Stimulated activated CD4-positive, alpha-beta T cell treated with anti-CD3 and anti-CD28 coated beads, TNF-alpha, amount 100 ng/mL, for 48 hours (primary cell): ENCODE results near the gene ZNF80.
A peak's percentile ranks its signal among the peaks of the same experiment; 100 is the strongest.
"Not testable (repeated sequence)": the region's sequence is repeated elsewhere in the genome, so short reads cannot be mapped to it uniquely, and the experiment has no call there.

Experiments used
- DNase-seq, 3 donors: peaks; one replicate each; pipeline ENCODE4 v3.0.0-alpha.2; 2020; ENCODE audit warnings: low read depth in 3 of 3

Gene ZNF80

DNA sequence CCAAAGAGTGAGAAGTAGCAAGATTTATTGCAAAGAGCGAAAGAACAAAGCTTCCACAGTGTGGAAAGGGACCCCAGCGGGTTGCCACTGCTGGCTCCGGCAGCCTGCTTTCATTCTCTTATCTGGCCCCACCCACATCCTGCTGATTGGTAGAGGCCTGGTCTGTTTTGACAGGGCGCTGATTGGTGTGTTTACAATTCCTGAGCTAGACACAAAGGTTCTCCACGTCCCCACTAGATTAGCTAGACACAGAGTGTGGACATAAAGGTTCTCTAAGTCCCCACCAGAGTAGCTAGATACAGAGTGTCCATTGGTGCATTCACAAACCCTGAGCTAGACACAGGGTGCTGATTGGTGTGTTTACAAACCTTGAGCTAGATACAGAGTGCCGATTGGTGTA, at the start of gene ZNF80:
TSS of gene ZNF80 (minus strand) at position 101 of the 400 bp plus-strand sequence. CDS start 504 bp downstream, outside the sequence.
- not testable (repeated sequence) for DNase-seq

DNA sequence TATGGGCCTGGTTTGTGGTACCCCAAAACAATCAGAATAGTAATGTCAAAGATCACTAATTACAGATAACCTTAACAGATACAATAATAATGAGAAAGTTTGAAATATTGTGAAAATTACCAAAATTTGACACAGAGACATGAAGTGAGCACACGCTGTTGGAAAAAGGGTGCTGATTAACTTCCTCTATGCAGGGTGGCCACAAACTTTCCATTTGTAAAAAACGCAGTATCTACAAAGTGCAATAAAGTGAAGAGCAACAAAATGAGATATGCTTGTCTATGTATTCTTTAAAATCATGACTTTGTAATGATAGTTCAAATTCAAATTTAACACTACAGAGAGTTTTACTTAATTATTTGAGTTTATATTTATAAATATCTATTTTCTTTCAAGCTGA, 48.9 kb upstream of the ZNF80 start:
- DNase-seq, result no peak

DNA sequence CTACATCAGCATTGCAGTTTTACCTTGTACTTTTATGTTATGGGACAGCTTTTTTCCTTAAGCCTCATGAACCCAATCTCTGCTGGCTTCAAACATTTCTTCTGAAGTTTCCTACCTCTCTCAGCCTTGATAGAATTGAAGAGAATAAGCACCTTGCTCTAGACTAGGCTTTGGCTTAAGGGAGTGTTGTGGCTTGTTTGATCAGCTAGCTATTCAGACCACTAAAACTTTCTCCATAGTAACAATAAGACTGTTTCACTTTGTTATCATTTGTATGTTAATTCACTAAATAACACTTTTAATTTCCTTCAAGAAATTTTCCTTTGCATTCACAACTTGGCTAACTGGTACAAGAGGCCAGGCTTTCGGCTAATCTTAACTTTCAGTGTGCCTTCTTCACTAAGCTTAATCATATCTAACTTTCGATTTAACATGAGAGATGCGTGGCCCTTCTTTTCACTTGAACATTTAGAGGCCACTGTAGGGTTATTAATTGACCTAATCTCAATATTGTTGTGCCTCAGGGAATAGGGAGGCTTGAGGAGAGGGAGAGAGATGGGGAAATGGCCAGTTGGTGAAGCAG, 48.4 kb upstream of the ZNF80 start:
- DNase-seq, result no peak

DNA sequence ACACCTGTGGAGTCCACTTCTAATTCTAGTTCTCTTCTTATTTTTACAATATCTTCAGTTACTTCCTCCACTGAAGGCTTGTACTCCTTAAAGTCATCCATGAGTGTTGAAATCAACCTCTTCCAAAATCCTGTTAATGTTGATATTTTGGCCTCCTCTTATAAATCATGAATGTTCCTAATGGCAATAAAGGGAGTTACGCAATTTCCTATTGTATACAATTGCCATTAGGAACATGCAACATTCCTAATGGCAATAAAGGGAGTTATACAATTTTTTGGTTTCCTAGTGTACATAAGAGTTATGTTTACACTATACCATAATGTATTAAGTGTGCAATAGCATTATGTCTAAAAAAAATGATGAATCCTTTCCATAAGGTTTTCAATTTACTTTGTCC, 47.3 kb upstream of the ZNF80 start:
- DNase-seq, result no peak

DNA sequence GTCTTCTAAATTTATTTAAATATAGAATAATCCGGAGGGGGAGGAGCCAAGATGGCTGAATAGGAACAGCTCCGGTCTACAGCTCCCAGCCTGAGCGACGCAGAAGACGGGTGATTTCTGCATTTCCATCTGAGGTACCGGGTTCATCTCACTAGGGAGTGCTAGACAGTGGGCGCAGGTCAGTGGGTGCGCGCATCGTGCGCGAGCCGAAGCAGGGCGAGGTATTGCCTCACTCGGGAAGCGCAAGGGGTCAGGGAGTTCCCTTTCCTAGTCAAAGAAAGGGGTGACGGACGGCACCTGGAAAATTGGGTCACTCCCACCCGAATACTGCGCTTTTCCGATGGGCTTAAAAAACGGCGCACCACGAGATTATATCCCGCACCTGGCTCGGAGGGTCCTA, 39.5 kb upstream of the ZNF80 start:
- not testable (repeated sequence) for DNase-seq

DNA sequence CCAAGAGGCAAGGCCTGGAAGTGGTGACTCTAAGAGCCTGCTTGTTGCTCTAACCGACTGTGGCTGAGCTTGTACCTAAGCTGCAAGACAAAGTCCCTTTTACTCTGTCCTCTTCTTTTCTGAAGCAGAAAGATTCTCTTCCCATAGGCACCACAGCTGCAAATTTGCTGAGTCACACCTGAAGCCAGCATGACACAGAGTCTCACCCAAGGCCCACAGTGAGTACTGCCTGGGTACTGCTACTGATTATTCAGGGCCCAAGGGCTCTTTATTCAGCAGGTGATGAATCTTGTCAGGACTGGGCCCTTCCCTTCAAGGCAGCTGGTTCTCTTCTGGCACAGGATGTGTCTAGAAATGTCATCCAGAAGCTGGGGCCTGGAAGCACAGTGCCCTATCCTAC, 37.6 kb upstream of the ZNF80 start:
- DNase-seq, result no peak

DNA sequence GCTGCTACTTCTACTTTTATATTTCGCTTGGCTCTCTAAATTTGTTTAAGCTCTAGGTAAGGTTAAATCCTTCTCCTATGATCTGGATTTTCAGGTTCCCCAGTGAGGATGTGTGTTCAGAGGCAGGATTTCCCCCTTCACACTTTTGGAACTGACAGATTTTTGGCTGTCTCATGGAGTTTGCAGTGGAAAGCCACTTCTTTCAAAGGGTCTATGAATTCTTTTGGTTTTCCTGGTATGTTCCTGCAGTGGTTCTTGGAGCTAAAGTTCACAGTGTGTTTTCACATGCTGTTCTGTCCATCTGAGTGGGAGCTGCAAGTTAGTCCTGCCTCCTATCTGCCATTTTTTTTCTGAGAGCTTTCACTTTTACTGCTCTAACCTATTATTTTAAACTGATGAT, 34.9 kb upstream of the ZNF80 start:
- no peak for DNase-seq

DNA sequence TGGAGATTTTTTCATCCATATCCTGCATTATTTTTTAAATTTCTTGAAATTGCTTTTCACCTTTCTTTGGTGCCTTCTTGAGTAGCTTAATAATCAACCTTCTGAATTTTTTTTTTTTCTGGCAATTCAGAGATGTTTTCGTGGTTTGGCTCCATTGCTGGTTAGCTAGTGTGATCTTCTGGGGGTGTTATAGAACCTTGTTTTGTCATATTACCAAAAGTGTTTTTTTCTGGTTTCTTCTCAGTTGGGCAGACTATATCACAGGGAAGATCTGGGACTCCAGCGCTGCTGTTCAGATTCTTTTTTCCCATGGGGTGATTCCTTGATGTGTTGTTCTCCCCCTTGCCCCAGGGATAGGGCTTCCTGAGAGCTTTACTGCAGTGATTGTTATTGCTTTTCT, 32.6 kb upstream of the ZNF80 start:
- DNase-seq, result no peak

DNA sequence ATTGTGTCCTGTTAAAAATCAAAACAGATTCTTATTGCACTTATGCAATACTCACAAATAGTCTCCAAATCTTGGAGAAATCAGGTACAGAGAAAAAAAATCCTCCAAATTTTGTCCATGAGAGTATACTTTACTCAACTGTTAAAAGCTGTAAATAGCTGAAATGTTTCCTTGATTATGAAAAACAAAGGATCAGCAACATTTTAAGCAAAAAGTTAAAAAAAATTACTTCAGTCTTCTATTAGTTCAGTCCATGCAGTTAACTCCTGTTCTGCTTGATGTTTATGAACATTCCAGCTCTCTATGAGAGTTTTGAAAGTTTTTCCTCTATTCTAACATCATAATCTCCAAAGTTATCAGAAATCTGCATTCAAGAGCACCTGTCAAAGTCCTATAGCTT, 22.8 kb upstream of the ZNF80 start:
- DNase-seq, result no peak

DNA sequence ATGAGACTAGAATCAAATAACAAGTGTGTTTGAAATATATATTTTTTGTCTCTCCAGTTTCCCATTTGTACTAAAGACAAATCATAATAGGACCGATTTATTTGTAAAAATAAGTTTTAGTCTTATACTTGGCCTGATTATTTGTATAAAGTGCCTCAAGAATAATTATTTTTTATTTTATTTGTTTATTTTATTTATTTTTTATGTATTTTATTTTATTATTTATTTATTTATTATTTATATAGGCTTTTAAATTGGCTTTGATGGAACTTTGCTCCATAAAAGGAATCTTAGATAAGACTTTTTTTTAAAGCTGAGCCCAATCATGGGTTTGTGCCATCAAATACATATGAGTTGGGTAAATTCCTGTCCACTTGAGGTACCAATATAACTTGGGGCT, 22.2 kb upstream of the ZNF80 start:
- DNase-seq, result no peak

DNA sequence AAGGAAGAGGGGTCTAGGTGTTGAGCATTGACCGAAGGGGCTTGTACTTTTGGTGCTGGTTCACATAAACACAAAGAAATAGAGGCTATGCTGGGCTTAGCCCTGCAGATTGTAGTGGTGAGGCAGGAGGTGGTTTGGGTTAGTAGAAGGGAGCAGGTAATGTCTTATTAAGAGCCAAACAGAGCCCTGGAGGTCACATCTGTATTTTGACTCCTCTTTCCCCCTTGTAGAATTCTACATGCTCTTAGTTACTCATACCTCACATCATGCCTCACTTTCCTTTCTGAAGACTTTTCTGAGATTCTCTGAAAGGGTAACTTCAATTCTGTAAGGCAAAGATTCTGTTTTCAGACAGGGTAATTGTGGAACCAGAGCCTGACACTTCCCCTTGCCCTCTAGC, 16.1 kb upstream of the ZNF80 start:
- DNase-seq, result no peak

DNA sequence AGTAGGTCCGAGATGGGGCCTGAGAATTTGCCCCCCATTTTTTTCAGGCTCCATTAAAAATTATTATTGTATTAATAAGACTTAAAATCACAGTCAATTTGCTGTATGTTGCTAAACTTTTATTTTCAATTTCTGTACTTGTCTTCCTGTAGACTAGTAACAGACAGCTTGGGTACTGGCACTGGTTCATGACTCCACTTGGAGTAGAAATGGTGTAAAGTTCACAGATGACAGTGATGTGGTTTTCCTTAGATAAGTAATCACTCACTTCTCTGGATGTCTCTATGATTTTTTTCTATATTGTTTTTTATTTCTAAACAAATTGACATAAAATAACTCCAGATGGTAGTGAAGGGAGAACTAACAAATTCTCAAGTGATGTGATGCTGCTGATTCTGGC, 15.6 kb upstream of the ZNF80 start:
- no peak for DNase-seq

DNA sequence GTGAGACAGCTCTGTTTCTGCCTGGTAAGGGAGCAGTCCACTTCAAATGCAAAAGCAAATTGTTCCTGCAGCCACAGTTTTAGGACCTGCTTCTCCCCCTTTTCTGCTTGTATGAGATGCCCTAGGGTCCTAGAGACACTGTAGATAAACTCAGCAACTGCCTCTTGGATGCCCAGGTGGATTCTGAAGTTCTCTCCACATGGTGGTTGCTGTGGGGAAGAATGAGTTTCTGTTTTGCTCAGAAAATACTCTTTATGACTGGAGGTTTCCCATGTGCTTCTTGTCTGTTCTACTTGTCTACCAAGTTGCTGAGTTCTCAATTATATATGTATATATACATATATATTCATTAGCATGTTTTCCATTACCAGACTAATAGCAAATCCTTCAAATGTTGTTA, 5.6 kb upstream of the ZNF80 start:
- DNase-seq, result no peak

DNA sequence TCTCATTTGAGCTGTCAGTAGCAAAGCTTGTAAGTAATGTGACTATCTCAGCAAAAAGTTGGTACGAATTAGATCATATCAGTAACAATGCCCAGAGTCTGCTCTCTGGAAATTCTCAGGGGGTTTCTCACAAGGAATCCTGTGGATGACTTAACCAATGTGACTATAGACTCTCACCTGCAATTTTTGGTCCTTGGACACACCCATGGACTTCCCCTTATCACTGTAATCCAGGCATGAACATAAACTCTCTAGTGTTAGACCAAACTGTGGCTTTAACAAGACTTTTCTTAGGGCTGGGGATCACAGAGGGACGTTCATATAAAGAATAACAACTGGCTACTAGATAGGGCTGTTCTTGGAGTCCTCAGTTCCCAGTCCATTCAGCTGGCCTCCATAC, 3.9 kb upstream of the ZNF80 start:
- no peak for DNase-seq

DNA sequence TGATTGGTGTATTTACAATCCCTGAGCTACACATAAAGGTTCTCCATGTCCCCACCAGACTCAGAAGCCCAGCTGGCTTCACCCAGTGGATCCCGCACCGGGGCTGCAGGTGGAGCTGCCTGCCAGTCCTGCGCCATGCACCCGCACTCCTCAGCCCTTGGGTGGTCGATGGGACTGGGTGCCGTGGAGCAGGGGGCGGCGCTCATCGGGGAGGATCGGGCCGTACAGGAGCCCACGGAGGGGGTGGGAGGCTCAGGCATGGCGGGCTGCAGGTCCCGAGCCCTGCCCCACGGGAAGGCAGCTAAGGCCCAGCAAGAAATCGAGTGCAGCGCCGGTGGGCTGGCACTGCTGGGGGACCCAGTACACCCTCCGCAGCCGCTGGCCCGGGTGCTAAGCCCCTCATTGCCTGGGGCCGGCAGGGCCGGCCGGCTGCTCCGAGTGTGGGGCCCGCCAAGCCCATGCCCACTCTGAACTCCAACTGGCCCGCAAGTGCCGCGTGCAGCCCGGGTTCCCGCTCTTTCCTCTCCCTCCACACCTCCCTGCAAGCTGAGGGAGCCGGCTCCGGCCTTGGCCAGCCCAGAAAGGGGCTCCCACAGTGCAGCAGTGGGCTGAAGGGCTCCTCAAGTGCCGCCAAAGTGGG, 888 bp upstream of the ZNF80 start:
- DNase-seq, result not testable (repeated sequence)

DNA sequence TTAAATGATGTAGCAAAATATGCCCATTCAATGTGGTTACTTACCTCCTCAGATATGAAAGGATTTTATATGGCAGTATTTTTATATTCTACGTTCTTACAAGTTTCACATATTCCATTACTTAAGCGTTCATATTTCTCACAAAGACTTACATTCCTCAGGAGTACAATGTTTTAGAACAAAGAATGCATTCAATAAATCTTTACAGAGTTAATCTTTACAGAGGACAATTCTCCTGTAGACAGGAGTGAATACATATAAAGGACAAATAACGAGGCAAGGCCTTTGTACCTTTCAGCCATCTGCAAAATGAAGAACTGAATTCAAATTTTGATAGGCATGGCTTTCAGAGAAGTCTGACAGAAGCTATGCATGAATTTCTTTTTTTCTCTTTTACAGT, 1.9 kb downstream of the ZNF80 start:
- DNase-seq, result no peak

DNA sequence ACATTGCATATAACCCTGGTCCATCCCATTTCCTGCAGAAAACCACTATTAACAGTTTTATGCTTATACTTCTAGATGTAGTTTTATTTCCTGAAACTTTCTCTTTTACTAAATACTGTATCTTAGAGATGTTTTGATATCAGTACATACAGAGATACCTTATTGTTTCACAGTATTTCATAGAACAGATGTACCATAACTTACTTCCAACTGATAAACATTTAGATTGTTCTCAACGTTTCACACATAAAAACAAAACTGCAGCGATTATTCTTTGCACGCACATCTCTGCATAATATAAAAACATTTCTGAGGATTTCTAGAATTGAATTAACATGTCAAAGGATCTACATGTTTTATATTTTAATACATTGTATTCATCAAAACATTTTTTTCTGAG, 2.6 kb downstream of the ZNF80 start:
- no peak for DNase-seq

DNA sequence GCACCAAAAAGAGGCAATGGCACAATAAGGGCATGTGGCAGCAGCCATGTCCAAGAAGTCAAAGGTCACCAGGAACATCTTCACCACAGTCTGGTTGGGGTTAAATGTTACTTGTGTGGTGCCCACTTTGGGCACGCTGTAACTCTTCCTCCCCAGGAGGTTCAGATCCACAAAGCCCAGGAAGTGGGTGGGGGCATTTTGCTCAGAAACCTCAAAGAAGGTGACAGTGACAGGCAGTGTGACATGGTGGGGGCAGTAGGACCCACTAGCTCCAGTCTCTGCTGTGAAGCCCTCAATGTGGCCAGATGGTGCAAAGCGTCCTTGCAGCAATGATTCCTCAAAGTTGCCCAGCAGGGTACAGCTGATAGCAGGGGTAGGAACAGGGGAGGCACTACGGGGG, 5.8 kb downstream of the ZNF80 start:
- DNase-seq, result no peak

DNA sequence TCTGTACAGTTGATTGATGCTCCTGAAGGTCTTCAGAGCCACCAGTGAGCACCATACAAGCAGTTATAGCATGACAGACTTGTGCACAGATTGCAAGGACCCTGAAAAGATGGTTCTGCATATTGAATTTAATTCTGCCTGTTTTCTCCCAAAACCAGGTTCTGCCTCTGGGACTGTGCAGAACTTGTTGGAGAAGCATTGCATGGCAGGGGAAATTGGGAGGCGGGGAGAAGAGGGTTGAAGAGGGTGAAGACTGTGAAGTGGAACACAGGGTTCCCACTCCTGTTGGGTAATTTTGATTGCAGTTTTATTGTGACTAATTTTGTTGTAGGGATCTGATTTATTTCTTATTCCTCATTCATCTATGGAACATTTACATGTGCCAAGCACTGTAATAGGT, 10.3 kb downstream of the ZNF80 start:
- DNase-seq, result no peak

DNA sequence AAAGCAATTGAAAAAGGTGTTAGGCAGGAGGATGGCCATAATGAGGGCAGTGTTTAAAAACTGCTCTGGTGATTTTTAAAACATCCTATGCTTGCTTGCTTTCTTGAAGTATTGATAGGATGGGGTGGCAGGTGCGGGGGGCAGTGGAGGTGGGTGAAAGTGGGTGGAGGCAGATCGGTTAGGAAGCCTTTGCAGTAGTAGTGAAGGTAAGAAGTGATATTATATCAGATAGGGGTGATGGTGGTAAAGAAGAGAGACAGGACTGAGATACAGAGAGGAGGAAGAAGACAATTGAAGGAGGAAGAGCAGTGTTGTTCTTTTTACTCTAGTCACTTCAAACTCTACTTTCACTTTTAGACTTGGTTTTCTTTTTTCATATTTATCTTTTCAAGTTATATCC, 11.1 kb downstream of the ZNF80 start:
- DNase-seq, result no peak

DNA sequence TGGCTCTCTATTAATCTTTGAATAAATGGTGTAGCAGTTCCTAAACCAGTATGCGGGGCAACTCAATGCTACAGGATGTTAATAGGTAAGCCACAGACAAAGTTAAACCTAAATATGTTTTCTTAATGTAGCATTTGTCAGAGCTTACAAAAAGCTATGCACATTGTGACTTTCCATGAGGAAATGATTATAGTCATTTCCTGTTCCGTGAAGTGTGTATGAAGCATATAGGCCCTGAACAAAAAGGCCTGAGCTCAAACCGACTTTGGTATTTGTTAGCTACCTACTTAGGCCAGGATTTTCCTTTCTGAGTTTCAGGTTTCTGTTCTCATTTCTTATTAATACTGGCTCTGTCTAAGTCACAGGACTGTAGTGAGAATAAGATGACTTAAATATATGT, 14.2 kb downstream of the ZNF80 start:
- no peak for DNase-seq

DNA sequence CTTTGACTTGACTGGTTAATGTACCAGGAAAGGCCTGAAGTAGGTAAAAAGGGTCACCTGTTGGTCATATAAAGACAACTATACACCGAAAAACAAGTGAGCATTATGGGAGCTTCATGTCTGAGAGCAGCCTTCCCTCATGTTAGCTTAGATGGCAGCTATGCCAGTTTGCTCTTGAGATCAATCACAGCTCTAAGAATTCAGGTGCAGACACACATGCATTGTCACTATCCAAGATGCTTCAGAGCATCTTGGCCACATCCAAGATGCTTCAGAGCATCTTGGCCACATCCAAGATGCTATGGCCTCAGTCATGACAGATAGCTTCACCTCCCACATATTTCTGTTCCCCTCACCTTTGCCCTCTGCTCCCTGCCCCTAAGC, 15.5 kb downstream of the ZNF80 start:
- DNase-seq, result no peak

DNA sequence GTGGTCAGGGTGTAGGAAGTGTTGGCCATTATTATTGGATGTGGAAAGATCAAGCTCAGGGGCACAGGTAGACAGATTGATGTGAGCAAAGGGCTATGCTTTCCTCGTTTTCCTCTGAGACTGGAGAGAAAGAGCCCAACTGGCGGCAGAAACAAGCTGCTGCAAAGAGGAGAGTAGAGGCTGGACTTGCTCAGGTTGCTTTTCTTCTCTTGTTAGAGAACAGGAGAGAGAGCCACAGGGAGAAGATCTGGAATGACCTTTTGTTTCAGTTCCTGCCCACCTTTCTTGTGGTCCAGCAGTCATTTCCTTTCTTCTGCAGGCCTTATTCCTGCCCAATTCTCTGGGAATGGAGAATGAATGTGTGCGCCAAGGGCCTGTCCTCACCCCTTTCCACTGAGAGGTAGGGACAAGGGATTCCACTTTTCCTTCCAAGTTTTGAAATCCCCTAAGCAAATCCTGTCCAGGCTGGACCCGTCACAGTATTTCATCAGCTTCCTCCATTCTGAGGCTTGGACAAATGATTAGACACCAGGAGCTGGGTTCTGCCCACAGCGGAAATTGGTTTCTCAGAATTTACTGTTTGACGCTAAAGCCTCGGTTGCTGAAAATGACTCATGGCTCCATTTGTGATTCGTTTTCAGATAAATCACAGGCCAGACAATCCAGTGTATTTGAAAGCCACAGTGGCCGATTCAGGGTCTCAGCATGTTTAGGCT, 16.1 kb downstream of the ZNF80 start:
- peak in 1 of 3 donors; percentile 34 for DNase-seq

DNA sequence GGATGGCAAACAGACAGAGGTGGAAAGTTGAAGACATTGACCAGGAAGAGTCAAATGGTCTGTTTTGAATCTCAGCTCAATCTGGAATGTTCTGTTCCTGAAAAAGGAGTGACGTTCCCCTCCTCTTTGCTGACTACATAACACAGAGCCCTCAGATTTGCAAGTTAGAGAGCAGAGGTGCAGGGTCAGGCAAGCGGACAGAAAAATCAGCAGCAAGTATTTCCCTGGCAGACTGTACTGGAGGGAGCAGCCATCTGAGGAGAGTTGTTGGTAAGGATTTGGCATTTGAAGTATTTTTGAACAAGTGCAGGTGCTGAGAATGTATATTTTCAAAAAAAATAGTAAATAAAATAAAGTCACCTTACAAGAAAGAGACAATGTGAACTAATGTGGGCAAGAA, 17.6 kb downstream of the ZNF80 start:
- no peak for DNase-seq
